ENCODE measurements around the gene C1orf232. TPM values are rescaled to one million over a fixed set of nuclear protein-coding genes. Genes with fewer than 3 reads are reported as not detected.

Gene C1orf232
- total and polyA plus RNA-seq, 2 donors (not counting 3 experiments of a cell fraction or from before 2014, with no cell fraction given), result not detected

- peak overlapping the region; percentile 60 for H3K4me2 ChIP-seq (ENCODE audit: insufficient read depth, low read length)
- H3K9me1 ChIP-seq (replicated peaks; ENCODE audit: control insufficient read depth, extremely low read depth, insufficient read depth, low read length), result no peaks in the 10 kb centered on the region
- H3K27ac ChIP-seq (ENCODE audit: insufficient read depth, low read depth, low read length), result peak overlapping the region; percentile 47
- H3K27me3 ChIP-seq (ENCODE audit: control insufficient read depth in 2 of 2, insufficient read depth in 2 of 2, low read length in 2 of 2), result no peaks in the 10 kb centered on the region
- H3K9ac ChIP-seq (replicated peaks; ENCODE audit: extremely low read depth, insufficient read depth, low read length), result peak overlapping the region; percentile 74
- no peaks in the 10 kb centered on the region for H4K20me1 ChIP-seq (replicated peaks; ENCODE audit: control insufficient read depth, extremely low read depth, insufficient read depth, low read length)
- peak overlapping the region; percentile 46 to 72 (median 67) for H3K4me3 ChIP-seq (replicated peaks in 1 of 3; ENCODE audit: insufficient read depth in 1 of 3, low read depth in 1 of 3, low read length in 3 of 3)
- dilution Hi-C loops (cut with MboI; ENCODE audit: extremely low pct_ligation_motif_present, low sequenced_read_pairs), result no loop called here
- peaks cover 2% of the 10 kb centered on the region for H3K79me2 ChIP-seq (ENCODE audit: control insufficient read depth, insufficient read depth, low read length)
- no peaks in the 10 kb centered on the region for H3K4me1 ChIP-seq (ENCODE audit: control insufficient read depth, extremely low read depth, insufficient read depth, low read length)
- no peaks in the 10 kb centered on the region for H3K9me3 ChIP-seq (replicated peaks; ENCODE audit: control insufficient read depth, insufficient read depth, low read length)
- FAIRE-seq (no peak), DNase-seq (ENCODE audit: low read depth, low spot score) (no peak)
- H2AFZ ChIP-seq (ENCODE audit: low read depth, low read length), result peak overlapping the region; percentile 75
- intact Hi-C loops (cut with micrococcal nuclease), result no loop called here
- TF ChIP-seq EZH2 (IDR thresholded peaks at IDR 0.05; ENCODE audit: borderline replicate concordance, low read depth, low read length, severe bottlenecking), result no peak
- no peak for TF ChIP-seq MYC (IDR thresholded peaks at IDR 0.05; ENCODE audit: low read depth, low read length)
- TF ChIP-seq GATA2 (IDR thresholded peaks at IDR 0.05; ENCODE audit: insufficient read depth, insufficient read length, low read depth, low read length), result no peak
- TF ChIP-seq JUN (IDR thresholded peaks at IDR 0.05; ENCODE audit: borderline replicate concordance, insufficient read depth, insufficient read length, low read depth), result no peak
- no peak for TF ChIP-seq MAX (IDR thresholded peaks at IDR 0.05; ENCODE audit: insufficient read depth, insufficient read length)
- TF ChIP-seq POLR2AphosphoS5 (IDR thresholded peaks at IDR 0.05; ENCODE audit: insufficient read depth, low read depth, low read length), result no peak
- TF ChIP-seq POLR2A (IDR thresholded peaks at IDR 0.05; ENCODE audit: low read depth, low read length), result no peak
- no peak for TF ChIP-seq FOS (IDR thresholded peaks at IDR 0.05; ENCODE audit: borderline replicate concordance, insufficient read depth, low read length)
- TF ChIP-seq CTCF (IDR thresholded peaks at IDR 0.05; ENCODE audit: extremely low read depth in 1 of 2, insufficient read depth in 1 of 2, low read depth in 1 of 2, low read length in 2 of 2), result no peak
- no peaks in the 10 kb centered on the region for H3K36me3 ChIP-seq (ENCODE audit: control insufficient read depth in 2 of 2, extremely low read depth in 1 of 2, insufficient read depth in 2 of 2, low read length in 2 of 2)
- CTCF ChIA-PET, result interaction anchor here (1.0 to 3.7 kb wide), 17 partner anchors 8 to 242 kb away, joined by 3 to 48 read pairs (median 10); partner anchors contain the start of genes CEP85, CNKSR1, FAM110D and PDIK1L
- POLR2A ChIA-PET, result no interaction called here
- BruUV-seq (replicated peaks), result no TSS peak
These were observed 1.7 kb upstream of the C1orf232 start for GRCh38 chr1:26170472-26170821.
